MCF 10A (cell line): ENCODE data around the gene XKR7. TPM values are rescaled to one million over a fixed set of nuclear protein-coding genes. Genes with fewer than 3 reads are reported as not detected.

Source experiments
- BruUV-seq: library from RNA; stranded (reverse); fragments of 400-500 nt; replicated peaks from 2 replicates; lab custom pipeline; 2021; lab: Mats Ljungman, UMichigan
- CTCF ChIA-PET: fragments of 300-600 bp; sonication (Branson Sonifier 250); formaldehyde crosslinking; extraction: SDS; loops from one replicate; lab custom pipeline; 2021; ENCODE audit warnings: antibody characterized with exemption, inconsistent platforms; lab: Yijun Ruan, JAX
- POLR2A ChIA-PET: fragments of 300-600, 350-650 bp; sonication (Branson Sonifier 250); formaldehyde crosslinking; extraction: SDS; loops from one replicate; lab custom pipeline; 2020; ENCODE audit warnings: antibody characterized with exemption, inconsistent platforms; lab: Yijun Ruan, JAX
- DNase-seq: peaks from one replicate; pipeline ENCODE4 v3.0.0-alpha.2; 2018; ENCODE audit not compliant: unreplicated experiment
- H3K27ac Mint-ChIP-seq: one replicate; pipeline ENCODE4 v1.8.0; 2022; ENCODE audit warnings: mild to moderate bottlenecking, low read depth, mixed read lengths; ENCODE audit not compliant: unreplicated experiment
- H3K27me3 Mint-ChIP-seq: one replicate; pipeline ENCODE4 v1.8.0; 2022; ENCODE audit warnings: mixed read lengths; ENCODE audit not compliant: insufficient read depth, unreplicated experiment
- H3K36me3 Mint-ChIP-seq: one replicate; pipeline ENCODE4 v1.8.0; 2022; ENCODE audit warnings: mild to moderate bottlenecking, moderate library complexity, mixed read lengths; ENCODE audit not compliant: insufficient read depth, unreplicated experiment
- H3K4me1 Mint-ChIP-seq: one replicate; pipeline ENCODE4 v1.8.0; 2022; ENCODE audit warnings: mixed read lengths; ENCODE audit not compliant: insufficient read depth, unreplicated experiment
- H3K4me3 Mint-ChIP-seq: one replicate; pipeline ENCODE4 v1.8.0; 2022; ENCODE audit warnings: mild to moderate bottlenecking, moderate library complexity, mixed read lengths; ENCODE audit not compliant: unreplicated experiment
- H3K9me3 Mint-ChIP-seq: one replicate; pipeline ENCODE4 v1.8.0; 2022; ENCODE audit warnings: mixed read lengths; ENCODE audit not compliant: unreplicated experiment
- intact Hi-C: fragments of 100-400 bp; cut with micrococcal nuclease; formaldehyde crosslinking; loops from 2 replicates; pipeline ENCODE4 v1.14.1; 2022
- total RNA-seq: library from RNA; stranded (reverse); gene quantifications from 2 replicates; pipeline ENCODE4 v1.2.3, GENCODE V29; 2022
- TF ChIP-seq, protein P1 (sequence below): fragments of 200-600 bp; IDR thresholded peaks from one replicate; pipeline ENCODE4 v1.8.0; 2022; ENCODE audit warnings: antibody characterized with exemption, mild to moderate bottlenecking; ENCODE audit not compliant: unreplicated experiment

The XKR7 gene
- total RNA-seq, 1 experiment from 2014 or later, result not detected

DNA sequence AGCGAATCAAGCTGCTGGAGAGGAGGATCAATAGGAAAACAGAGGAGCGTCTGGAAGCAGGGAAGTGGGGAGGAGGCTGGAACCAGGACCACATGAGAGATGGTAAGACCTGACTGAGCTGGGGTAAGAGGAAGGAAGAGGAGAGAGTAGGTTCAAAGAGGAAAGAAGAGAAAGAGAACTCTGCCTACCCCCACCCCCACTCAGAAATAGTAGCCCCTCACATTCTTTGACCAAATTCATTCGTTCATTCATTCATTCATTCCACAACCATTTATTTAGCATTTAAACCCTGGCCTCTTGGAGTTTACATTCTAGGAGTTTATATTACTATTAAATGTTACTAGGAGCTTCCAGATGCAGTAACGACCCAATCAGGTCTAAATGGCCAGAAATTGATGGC is 68.3 kb downstream of the XKR7 start:
- peaks cover 15% of the 10 kb centered on the region for H3K4me1 Mint-ChIP-seq
- no peak overlapping the region for H3K4me3 Mint-ChIP-seq
- peaks cover 71% of the 10 kb centered on the region for H3K27me3 Mint-ChIP-seq
- H3K36me3 Mint-ChIP-seq, result no peaks in the 10 kb centered on the region
- TF ChIP-seq, protein P1, sequence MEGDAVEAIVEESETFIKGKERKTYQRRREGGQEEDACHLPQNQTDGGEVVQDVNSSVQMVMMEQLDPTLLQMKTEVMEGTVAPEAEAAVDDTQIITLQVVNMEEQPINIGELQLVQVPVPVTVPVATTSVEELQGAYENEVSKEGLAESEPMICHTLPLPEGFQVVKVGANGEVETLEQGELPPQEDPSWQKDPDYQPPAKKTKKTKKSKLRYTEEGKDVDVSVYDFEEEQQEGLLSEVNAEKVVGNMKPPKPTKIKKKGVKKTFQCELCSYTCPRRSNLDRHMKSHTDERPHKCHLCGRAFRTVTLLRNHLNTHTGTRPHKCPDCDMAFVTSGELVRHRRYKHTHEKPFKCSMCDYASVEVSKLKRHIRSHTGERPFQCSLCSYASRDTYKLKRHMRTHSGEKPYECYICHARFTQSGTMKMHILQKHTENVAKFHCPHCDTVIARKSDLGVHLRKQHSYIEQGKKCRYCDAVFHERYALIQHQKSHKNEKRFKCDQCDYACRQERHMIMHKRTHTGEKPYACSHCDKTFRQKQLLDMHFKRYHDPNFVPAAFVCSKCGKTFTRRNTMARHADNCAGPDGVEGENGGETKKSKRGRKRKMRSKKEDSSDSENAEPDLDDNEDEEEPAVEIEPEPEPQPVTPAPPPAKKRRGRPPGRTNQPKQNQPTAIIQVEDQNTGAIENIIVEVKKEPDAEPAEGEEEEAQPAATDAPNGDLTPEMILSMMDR, result no peak
- H3K27ac Mint-ChIP-seq, result no peak overlapping the region
- intact Hi-C loops, result no loop called here
- no peak for DNase-seq
- ChIA-PET POLR2A (no interaction called here), CTCF (interaction anchor here (0.9 to 12.2 kb wide), 5 partner anchors 29 to 190 kb away, joined by 3 to 180 read pairs (median 5); no protein-coding TSS in a partner anchor)
- BruUV-seq, result TSS peak; percentile 48
- no peaks in the 10 kb centered on the region for H3K9me3 Mint-ChIP-seq

DNA sequence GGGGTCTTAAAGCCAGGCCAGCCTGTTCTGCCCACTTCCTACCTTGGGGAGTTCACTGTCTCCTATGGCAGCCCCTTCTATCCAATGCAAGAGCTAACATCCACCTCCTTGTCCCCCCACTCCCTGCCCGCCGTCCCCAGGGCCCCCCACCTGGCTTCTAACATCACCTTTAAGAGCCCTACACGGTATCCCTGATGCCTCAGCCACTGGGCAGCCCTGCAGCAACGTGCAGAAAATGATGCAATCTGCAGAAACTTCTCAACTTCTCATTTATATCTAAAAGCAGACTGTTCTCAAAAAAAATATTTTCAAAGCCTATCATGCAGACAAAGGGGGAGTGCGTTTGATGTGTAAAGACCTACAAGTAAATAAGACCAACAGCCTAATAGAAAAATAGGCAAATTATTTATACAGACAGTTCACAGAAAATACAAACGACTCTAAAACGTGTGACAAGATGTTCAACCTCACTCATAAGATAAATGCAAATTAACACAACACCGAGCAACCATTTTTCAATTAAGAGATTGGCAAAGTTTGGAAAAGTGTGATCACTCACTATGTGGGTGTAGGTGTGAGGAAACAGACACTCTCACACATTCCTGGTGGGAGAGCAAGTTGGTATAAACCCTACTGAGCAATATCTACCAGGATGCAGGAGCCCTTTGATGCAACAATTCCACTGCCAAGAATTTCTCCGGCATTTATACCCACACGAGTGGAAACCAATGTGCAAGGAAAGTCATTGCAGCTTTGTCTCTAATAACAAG is 69.0 kb downstream of the XKR7 start:
- peaks cover 75% of the 10 kb centered on the region for H3K27me3 Mint-ChIP-seq

DNA sequence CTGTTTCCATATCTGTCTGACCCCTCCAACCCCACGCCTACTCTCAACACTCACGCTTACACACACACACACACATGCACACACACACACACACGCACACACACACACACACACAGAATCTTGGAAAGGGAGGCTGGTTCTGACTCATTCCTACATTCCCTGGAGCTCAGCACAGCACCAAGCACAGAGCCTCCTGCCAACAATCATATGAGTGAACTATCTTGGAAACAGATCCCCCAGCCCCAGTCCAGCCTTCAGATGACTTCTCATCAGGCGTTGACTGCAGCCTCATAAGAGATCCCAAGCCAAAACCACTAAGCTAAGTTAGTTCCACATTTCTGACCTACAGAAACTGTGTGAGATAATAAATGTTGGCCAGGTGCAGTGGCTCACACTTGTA is 70.0 kb downstream of the XKR7 start:
- Mint-ChIP-seq H3K9me3 (no peaks in the 10 kb centered on the region), H3K36me3 (no peaks in the 10 kb centered on the region), H3K27me3 (peaks cover 74% of the 10 kb centered on the region), H3K27ac (no peak overlapping the region), H3K4me3 (no peak overlapping the region), H3K4me1 (peaks cover 15% of the 10 kb centered on the region)
- BruUV-seq, result no TSS peak
- ChIA-PET POLR2A (no interaction called here), CTCF (interaction anchor here (0.6 to 12.2 kb wide), 7 partner anchors 9 to 1231 kb away, joined by 3 to 180 read pairs (median 3); partner anchors contain the start of gene PDRG1)
- peak; percentile 35 for DNase-seq
- TF ChIP-seq, protein P1, result no peak
- intact Hi-C loops, result no loop called here

More for the DNA sequence above, 69.0 kb downstream of the XKR7 start:
- no peak overlapping the region for H3K27ac Mint-ChIP-seq
- no peak for DNase-seq
- CTCF ChIA-PET, result interaction anchor here (0.6 to 12.2 kb wide), 6 partner anchors 54 to 474 kb away, joined by 3 to 180 read pairs (median 3); no protein-coding TSS in a partner anchor
- no peak overlapping the region for H3K4me3 Mint-ChIP-seq
- POLR2A ChIA-PET, result interaction anchor here (0.6 kb wide), 1 partner anchor 47 kb away, joined by 4 read pairs; no protein-coding TSS in a partner anchor
- H3K36me3 Mint-ChIP-seq, result no peaks in the 10 kb centered on the region
- TF ChIP-seq, protein P1, result no peak
- H3K4me1 Mint-ChIP-seq, result peaks cover 15% of the 10 kb centered on the region
- H3K9me3 Mint-ChIP-seq, result no peaks in the 10 kb centered on the region
- BruUV-seq, result no TSS peak
- intact Hi-C loops, result no loop called here

DNA sequence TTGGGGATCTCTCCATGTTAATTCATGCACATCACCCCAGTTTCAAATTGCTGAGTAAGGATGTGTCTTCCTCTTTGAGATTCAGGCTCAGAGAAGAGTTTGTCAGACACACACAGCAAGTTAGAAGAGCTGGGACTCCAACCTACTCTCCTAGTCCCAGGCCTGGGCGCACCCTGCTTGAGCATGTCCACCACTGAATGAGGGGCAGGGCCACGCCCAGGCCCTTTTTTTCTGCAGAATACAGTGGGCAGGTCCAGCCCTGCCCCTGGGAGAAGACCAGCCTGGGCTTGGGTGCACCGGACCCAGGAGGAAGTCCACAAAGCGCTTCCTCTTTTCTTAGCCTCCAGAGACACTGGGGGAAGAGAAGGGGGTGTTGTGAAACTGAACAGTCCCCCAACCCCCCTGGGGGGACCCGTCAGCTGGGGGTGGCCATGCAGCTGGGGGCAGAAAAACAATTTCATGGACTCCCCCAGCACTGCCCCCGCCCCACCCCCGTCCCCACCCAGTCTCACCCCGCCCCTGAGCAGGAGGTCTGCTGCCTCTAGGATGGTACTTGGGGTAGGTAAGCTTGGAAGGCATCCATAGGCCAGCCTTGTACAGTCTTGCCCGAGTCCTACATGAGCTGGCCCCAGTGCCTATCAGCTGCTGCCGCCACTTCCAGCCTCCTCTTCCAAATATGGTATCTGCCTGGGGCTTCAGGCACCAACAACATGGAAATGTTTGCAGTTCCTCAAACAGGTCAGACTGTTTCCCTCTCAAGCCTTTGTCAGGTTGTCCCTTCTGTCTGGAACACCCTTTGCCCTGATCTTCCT is 72.4 kb downstream of the XKR7 start:
- ChIA-PET POLR2A (no interaction called here), CTCF (interaction anchor here (0.7 to 12.2 kb wide), 5 partner anchors 9 to 1200 kb away, joined by 3 to 180 read pairs (median 4); no protein-coding TSS in a partner anchor)
- H3K27me3 Mint-ChIP-seq, result peaks cover 74% of the 10 kb centered on the region
- H3K4me1 Mint-ChIP-seq, result peaks cover 15% of the 10 kb centered on the region
- no peaks in the 10 kb centered on the region for H3K9me3 Mint-ChIP-seq
- no peak for DNase-seq
- H3K4me3 Mint-ChIP-seq, result no peak overlapping the region
- TF ChIP-seq, protein P1, result no peak
- no peaks in the 10 kb centered on the region for H3K36me3 Mint-ChIP-seq
- no TSS peak for BruUV-seq
- intact Hi-C loops, result no loop called here
- no peak overlapping the region for H3K27ac Mint-ChIP-seq
